Esophagus muscularis mucosa (tissue), 4 donors: ENCODE results near the gene MMP12. TPM values are rescaled to one million over a fixed set of nuclear protein-coding genes. Genes with fewer than 3 reads are reported as not detected.

Experiments
- DNase-seq: peaks from one replicate; pipeline ENCODE4 v3.0.0-alpha.2; 2017; ENCODE audit errors: extremely low spot score
- H3K27ac ChIP-seq, 4 donors: fragments of 200-600 bp; sonication (generic); replicated peaks in 1 of 4; 1 replicate in 3 of 4; 2 replicates in 1 of 4; pipeline ENCODE4 v1.5.1; 2016 to 2019; ENCODE audit warnings: mild to moderate bottlenecking in 1 of 4
- H3K27me3 ChIP-seq, 4 donors: fragments of 200-600 bp; sonication (generic); one replicate each; pipeline versions ENCODE4 v1.5.1 to v1.6.0; 2016 to 2019
- H3K36me3 ChIP-seq, 4 donors: fragments of 200-600 bp; sonication (generic); one replicate each; pipeline ENCODE4 v1.5.1; 2016 to 2019
- H3K4me1 ChIP-seq, 4 donors: fragments of 200-600 bp; sonication (generic); one replicate each; pipeline ENCODE4 v1.5.1; 2016 to 2019
- H3K4me3 ChIP-seq, 4 donors: fragments of 200-600 bp; sonication (generic); 1 replicate in 2 of 4; 2 replicates in 2 of 4; pipeline ENCODE4 v1.5.1; 2016 to 2019; ENCODE audit warnings: mild to moderate bottlenecking in 4 of 4, moderate library complexity in 1 of 4
- H3K9me3 ChIP-seq, 4 donors: fragments of 200-600 bp; sonication (generic); 1 replicate in 3 of 4; 2 replicates in 1 of 4; pipeline ENCODE4 v1.5.1; 2016 to 2019
- CTCF ChIP-seq, 3 experiments: fragments of 200-600 bp in 2 of 3; fragments of 450-650 bp in 1 of 3; sonication (generic) in 2 of 3; IDR thresholded peaks; one replicate each; pipeline ENCODE4 v1.5.1; 2017 to 2019; ENCODE audit warnings: antibody characterized with exemption in 3 of 3, mild to moderate bottlenecking in 2 of 3, moderate library complexity in 1 of 3
- EP300 ChIP-seq: sonication (generic); formaldehyde crosslinking; IDR thresholded peaks from one replicate; pipeline ENCODE4 v1.6.1; 2017; ENCODE audit warnings: antibody characterized with exemption
- POLR2A ChIP-seq: fragments of 450-650 bp; IDR thresholded peaks from one replicate; pipeline ENCODE4 v1.6.1; 2017; ENCODE audit warnings: antibody characterized with exemption, moderate library complexity, mild to moderate bottlenecking, low read depth
- POLR2AphosphoS5 ChIP-seq, 2 donors: sonication (generic); formaldehyde crosslinking; IDR thresholded peaks; one replicate each; pipeline ENCODE4 v1.6.1; 2017; ENCODE audit warnings: antibody characterized with exemption in 2 of 2
- WGBS: methylation state at CpG from one replicate; pipeline ENCODE4 v1.1.5; 2018; 5-methylcytosine and 5-hydroxymethylcytosine counted together
- intact Hi-C: fragments of 100-400 bp; cut with DNase I; formaldehyde crosslinking; loops from one replicate; pipeline ENCODE4 v1.15.1; 2023
- small RNA-seq, 3 donors: library from RNA; depleted of rRNA; stranded (forward); fragments of <200 nt; gene quantifications; one replicate each; pipeline ENCODE3, GENCODE V24; 2016
- total RNA-seq, 4 donors: library from RNA; depleted of rRNA; stranded (reverse); fragments of >200 nt; gene quantifications; one replicate each; pipeline versions ENCODE4 v1.1.0 to v1.2.1, GENCODE V29; 2016

Gene MMP12
- total RNA-seq, 4 donors from 2014 or later: not detected

- intact Hi-C loops: no loop called here
These were observed 61.3 kb downstream of the MMP12 start for GRCh38 chr11:102813484-102813883.

More at GRCh38 chr11:102813484-102813883, 61.3 kb downstream of the MMP12 start:
- no peak overlapping the region for H3K27ac ChIP-seq
- TF ChIP-seq POLR2AphosphoS5 (IDR thresholded peaks at IDR 0.05): no peak
- TF ChIP-seq CTCF (IDR thresholded peaks at IDR 0.05): no peak
- no peak for TF ChIP-seq EP300
- TF ChIP-seq POLR2A: no peak
- H3K4me3 ChIP-seq: no peak overlapping the region
- no peaks in the 10 kb centered on the region for H3K4me1 ChIP-seq
- no peak for DNase-seq
- H3K27me3 ChIP-seq: no peaks in the 10 kb centered on the region
- no peaks in the 10 kb centered on the region for H3K9me3 ChIP-seq
- 86% methylated on average over 1 of the region's 1 CpG for WGBS
- no peaks in the 10 kb centered on the region for H3K36me3 ChIP-seq

Small RNAs within 50 kb of the gene (small RNA-seq; reads per million reads assigned to genes)
- 0 reads per million in 3 donors for gene RNU7-159P

Other genes with a start within 250 kb of the MMP12 start
- not detected for gene MMP20, start 249.7 kb downstream of the MMP12 start, total RNA-seq
- under 1 TPM in 2 of 4 donors, not detected in 2; 0.33 to 0.45 TPM for gene MMP27, start 169.2 kb downstream of the MMP12 start, total RNA-seq
- 1 to 10 TPM in 1 of 4 donors, under 1 TPM in 1, not detected in 2; 0.23 to 1.3 TPM for gene MMP8, start 150.0 kb downstream of the MMP12 start, total RNA-seq
- gene MMP10, start 94.4 kb downstream of the MMP12 start, total RNA-seq: not detected
- gene MMP1, start 76.8 kb downstream of the MMP12 start, total RNA-seq: under 1 TPM in 1 of 4 donors, not detected in 3; 0.17 TPM
- 1 to 10 TPM in 3 of 4 donors, under 1 TPM in 1; 0.32 to 7.5 (median 1.3) TPM for gene MMP3, start 31.4 kb downstream of the MMP12 start, total RNA-seq
- gene MMP13, start 80.8 kb upstream of the MMP12 start, total RNA-seq: not detected
- 10 to 100 TPM; 37.0 to 48.9 (median 42.6) TPM for gene DCUN1D5, start 217.2 kb upstream of the MMP12 start, total RNA-seq
- gene DYNC2H1, start 234.4 kb upstream of the MMP12 start, total RNA-seq: 10 to 100 TPM in 3 of 4 donors, 1 to 10 TPM in 1; 9.2 to 14.5 (median 12.5) TPM